ENCODE measurements around the gene RASAL2.

DNA sequence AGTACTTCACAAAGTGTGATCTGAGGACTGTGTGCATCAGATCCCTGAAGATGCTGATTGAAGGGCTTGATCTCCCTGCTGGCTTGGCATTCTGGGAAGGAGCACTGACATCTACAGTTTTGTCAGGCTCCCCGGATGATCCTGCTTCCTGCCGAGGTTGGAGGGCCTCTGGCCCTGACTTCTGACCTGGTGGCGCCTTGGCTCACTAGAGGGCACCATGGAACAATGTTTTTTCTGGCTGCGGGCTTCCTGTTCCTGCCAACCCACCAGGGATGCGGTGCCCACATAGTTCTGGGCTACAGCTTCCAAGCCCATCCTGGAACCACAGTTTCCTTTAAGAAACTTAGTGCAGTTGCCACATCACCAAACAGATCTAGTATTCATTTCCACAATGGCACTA lies 38.8 kb upstream of the RASAL2 start:
- TF ChIP-seq POLR2A (IDR thresholded peaks at IDR 0.05; ENCODE audit: low read depth, low read length) (no peak), POLR2AphosphoS5 (IDR thresholded peaks at IDR 0.05; ENCODE audit: low read depth, low read length) (no peak)

Data from GM12892 (cell line).